Gastrocnemius medialis (tissue), 4 donors: ENCODE measurements around the gene HMCN1.

Source experiments
- CTCF ChIP-seq, 5 experiments: fragments of 450-650 bp in 3 of 5; fragments of 200-600 bp in 2 of 5; sonication (generic) in 2 of 5; IDR thresholded peaks in 4 of 5; conservative IDR thresholded peaks in 1 of 5; 1 replicate in 4 of 5; 2 replicates in 1 of 5; pipeline ENCODE4 v1.5.1; 2016 to 2019; ENCODE audit warnings: antibody characterized with exemption in 5 of 5, mild to moderate bottlenecking in 3 of 5, moderate library complexity in 3 of 5
- POLR2A ChIP-seq, 2 donors: fragments of 450-650 bp; IDR thresholded peaks; one replicate each; pipeline ENCODE4 v1.6.1; 2017; ENCODE audit warnings: antibody characterized with exemption in 2 of 2, mild to moderate bottlenecking in 2 of 2, moderate library complexity in 2 of 2

GRCh38 chr1:185862235-185862634 is 128.0 kb downstream of the HMCN1 start:
- TF ChIP-seq CTCF (IDR thresholded peaks at IDR 0.05 in 4 of 5, conservative IDR thresholded peaks at IDR 0.05 in 1 of 5) = no peak
- TF ChIP-seq POLR2A (IDR thresholded peaks at IDR 0.05) = no peak
